ENCODE measurements around the gene SLC9B1.
"Not testable (repeated sequence)": the region's sequence is repeated elsewhere in the genome, so short reads cannot be mapped to it uniquely, and the experiment has no call there.

The SLC9B1 gene

GRCh38 chr4:102878349-102878748 lies 141.2 kb downstream of the SLC9B1 start:
- not testable (repeated sequence) for DNase-seq (ENCODE audit: low read depth in 2 of 2)

DNA sequence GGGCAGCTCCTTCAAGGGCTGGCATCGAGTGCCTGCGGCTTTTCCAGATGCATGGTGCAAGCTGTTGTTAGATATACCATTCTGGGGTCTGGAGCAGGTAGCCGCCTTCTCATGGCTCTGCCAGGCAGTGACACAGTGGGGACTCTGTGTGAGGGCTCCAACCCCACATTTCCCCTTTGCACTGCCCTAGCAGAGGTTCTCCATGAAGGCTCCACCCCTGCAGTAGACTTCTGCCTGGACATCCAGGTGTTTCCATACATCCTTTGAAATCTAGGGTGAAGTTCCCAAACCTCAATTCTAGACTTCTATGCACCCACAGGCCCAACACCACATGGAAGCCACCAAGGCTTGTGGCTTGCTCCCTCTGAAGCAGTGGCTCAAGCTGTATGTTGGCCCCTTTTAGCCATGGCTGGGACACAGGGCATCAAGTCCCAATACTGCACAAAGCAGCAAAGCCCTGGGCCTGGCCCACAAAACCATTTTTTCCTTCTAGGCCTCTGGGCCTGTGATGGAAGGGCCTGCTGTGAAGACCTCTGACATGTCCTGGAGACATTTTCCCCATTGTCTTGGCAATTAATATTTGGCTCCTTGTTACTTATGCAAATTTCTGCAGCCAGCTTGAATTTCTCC lies 141.9 kb downstream of the SLC9B1 start:
- DNase-seq (ENCODE audit: low read depth in 2 of 2): not testable (repeated sequence)

DNA sequence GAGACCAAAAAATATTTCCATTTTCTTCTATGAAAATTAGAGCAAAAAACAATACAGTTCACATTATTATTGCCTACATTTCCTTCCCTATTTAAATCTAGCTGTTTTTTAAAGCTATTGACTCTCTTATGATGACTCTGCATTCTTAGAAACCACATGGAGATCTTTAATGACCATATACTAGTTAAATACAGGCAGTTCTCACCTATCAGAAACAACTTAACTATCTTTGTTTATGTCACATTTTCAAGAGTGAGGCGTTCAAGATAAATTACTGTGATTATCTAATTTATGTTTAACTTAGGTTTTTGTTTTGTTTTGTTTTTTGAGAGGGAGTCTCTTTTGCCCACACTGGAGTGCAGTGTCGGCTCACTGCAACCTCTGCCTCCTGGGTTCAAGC lies 147.7 kb downstream of the SLC9B1 start:
- DNase-seq (ENCODE audit: low read depth in 2 of 2): no peak

DNA sequence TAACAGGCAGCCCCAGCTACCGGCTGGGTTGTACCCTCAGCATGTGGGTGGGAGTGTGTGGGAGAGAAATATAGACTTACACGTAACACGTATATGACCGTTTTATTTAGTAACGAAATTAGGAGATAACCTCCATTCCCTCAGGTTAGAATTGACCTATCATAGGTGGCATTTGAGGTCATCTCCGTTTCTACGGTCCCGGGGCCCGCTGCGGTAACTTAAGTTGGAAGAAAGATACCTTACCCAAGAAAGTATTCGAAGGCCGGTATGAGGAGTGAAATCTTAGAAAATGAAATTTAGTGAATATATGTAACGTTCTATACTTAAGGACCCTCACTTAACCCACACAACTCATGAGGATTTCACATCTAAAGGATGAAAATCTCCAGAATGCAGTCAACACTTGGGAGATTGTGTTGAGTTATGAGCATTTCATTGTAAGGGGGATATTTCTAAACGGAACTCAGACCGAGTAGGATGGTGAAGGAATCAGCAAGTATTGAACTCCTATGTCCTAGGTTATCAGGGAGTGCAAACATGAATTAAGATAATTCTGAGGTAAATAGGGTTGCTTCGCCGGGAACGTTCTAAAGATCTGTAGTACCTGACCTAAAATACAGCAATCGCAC lies 149.8 kb downstream of the SLC9B1 start:
- DNase-seq (ENCODE audit: low read depth in 2 of 2): peak; percentile 64 to 72

DNA sequence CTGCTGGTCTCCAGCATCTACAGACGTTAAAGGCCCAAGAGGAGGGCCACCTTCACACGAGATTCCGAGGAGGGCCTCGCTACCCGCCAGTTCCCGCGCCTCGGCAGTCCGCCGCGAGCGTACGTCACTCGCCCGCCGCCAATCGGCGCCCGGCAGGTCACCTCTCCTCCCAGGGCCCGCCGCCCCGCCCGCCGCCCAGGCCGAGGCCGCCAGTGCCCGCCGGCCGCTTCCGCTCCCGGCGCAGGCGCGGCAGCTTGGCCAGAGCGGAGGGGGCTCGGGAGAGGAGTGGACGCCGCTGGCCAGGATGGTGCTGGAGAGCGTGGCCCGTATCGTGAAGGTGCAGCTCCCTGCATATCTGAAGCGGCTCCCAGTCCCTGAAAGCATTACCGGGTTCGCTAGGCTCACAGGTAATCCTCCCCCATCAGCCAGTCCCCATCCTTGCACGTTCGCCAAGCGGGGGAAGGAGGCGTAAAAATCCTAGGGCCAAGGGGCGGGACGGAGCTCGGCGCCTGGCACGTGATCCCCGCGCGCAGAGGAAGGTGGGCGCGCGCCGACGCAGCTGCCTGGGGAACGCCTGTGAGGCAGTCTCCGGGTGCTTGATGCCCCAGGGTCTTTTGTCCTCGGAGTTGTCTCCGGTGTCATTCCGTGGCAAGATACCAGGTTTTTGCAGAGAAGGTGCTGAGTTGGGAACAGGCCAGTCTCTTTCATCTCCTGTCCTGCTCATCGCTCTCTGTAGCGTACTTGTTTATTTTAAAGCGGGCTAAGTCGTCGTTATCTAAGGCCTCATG lies 150.5 kb downstream of the SLC9B1 start, which contains the start of gene CISD2:
CISD2 (plus strand) TSS at position 212 of the 788 bp plus-strand sequence; CDS start at position 305, 93 bp downstream.
- DNase-seq (ENCODE audit: low read depth in 2 of 2): peak; percentile 86 to 88

DNA sequence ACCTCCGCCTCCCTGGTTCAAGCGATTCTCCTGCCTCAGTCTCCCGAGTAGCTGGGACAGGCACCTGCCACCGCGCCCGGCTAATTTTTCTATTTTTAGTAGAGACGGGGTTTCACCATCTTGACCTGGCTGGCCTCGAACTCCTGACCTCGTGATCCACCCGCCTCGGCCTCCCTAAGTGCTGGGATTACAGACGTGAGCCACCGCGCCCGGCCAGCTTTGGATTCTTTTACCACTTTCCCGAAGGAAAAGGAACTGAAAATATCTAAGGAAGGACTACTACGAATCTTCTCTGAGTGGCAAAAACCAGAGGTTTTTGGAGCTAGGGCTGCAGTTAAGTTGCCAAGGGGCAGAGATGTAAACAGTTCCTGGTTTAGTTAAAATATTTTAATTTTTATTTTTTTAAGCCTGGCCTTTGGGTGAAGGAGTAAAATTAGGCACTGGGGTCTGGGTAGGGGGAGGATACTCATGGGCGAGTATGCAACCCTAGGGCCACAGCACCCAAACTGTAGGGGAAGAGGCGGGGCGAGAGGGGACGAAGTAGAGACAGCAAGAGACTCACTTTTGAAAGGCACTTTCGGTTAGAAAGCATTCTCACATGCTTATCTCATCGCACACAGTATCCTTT lies 151.2 kb downstream of the SLC9B1 start:
- DNase-seq (ENCODE audit: low read depth in 2 of 2): no peak

DNA sequence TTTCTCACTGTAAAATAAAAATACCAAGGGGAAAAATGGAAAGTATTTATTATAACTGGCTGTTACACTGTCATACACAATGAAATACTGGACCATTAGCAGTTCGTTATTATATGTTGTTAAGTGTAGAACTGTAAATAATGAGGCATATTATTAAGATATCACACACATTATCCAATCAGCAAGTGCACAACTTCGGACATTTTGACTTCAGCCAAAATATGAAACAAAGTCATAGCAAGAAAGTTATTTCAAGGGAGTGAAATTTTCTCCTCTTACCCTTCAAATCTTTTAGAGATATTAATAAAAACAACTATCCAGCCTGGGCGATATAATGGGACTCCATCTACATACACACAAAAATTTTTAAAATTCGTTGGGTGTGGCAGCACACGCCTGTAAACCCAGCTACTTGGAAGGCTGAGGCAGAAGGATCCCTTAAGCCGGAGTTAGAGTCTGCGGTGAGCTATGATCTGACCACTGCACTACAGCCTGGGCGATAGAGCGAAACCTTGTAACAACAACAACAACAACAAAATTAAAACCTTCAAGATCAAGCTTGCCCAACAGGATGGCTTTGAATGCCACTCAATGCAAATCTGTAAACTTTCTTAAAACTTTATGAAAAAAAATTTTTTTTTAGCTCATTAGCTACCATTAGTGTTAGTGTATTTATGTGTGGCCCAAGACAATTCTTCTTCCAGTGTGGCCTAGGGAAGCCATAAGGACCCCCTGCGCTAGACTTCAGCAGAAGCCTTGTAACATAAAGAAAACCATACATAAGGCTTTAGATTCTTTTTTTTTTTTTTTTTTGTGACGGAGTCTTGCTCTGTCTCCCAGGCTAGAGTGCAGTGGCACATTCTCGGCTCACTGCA lies 152.0 kb downstream of the SLC9B1 start:
- no peak for DNase-seq (ENCODE audit: low read depth in 2 of 2)

GRCh38 chr4:102865327-102865726 lies 154.2 kb downstream of the SLC9B1 start:
- not testable (repeated sequence) for DNase-seq (ENCODE audit: low read depth in 2 of 2)

- no peak for DNase-seq (ENCODE audit: low read depth in 2 of 2)
Observed at GRCh38 chr4:102862747-102863146, 156.8 kb downstream of the SLC9B1 start.

GRCh38 chr4:102862016-102862415 lies 157.5 kb downstream of the SLC9B1 start:
- DNase-seq (ENCODE audit: low read depth in 2 of 2): no peak

GRCh38 chr4:102860611-102861324 lies 158.7 kb downstream of the SLC9B1 start:
- DNase-seq (ENCODE audit: low read depth in 2 of 2): no peak

DNA sequence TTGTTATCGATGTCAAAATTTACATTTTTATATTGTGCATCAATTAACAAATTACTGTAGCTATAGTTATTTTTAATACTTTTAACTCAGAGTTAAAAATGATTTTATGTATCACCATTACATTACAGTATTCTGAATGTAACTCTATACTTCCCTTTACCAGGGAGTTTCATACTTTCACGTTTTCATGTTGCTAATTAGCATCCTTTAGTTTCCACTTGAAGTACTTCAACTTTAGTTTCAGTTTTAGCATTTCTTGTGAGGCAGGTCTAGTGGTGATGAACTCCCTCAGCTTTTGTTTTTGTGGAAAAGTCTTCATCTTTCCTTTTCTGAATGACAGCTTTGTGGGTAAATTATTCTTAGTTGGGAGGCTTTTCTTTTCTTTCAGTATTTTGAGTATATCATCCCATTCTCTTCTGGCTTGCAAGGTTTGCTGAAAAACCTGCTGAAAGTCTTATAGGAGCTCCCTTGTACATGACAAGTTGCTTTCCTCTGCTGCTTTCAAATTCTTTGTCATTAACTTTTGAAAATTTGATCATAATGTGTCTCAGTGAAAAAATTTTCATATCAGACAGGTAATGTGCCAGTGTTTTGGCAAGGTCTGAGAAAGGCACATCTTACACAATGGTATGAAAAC lies 160.6 kb downstream of the SLC9B1 start:
- no peak for DNase-seq (ENCODE audit: low read depth in 2 of 2)
